CD4-positive, alpha-beta T cell treated with Interferon alpha-2 for 1 hour (primary cell): ENCODE data around the gene USP2.

Experiments
- DNase-seq, 2 donors: peaks; one replicate each; pipeline ENCODE4 v3.0.0-alpha.2; 2020 to 2022

The USP2 gene

DNA sequence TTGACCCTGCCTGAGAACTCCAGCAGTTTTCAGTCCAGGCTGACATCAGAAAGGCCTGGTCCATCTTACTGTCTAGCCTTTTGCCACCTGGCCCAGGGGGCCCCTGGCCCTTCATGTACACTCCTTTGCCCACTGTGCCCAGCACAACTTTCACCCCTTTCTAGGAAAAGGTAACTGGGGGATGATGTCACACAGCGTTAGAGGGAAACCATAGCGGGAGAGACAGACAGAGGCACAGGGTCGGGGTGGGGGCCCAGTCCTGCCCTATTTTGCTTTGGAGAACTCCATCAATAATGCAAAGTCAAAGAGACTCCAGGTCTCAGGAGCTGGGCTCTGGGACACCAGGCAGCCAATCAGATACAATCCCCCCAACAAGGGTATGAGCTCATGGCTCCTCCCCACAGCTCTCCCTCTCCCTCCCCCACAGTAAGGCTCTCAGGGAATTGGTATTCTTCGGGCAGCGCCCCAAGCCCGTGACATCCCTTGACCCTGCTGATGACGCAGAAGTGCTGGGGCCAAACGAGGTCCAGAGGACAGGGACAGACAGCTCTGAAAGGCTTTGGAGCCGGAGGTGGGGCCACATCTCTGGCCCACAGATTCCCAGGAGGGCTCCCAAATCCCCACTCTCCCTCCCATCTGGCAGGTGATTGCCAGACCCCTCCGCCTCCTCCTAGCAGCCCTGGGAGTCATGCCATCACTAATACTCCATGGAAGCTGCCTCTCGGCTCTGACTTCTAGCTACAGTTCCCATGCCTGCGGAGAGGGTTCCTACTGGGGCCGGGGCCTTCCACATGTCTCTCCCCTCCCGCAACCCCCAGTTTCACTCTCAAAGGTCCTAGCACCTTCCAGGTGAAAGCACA lies 5.9 kb downstream of the USP2 start:
- DNase-seq = no peak

DNA sequence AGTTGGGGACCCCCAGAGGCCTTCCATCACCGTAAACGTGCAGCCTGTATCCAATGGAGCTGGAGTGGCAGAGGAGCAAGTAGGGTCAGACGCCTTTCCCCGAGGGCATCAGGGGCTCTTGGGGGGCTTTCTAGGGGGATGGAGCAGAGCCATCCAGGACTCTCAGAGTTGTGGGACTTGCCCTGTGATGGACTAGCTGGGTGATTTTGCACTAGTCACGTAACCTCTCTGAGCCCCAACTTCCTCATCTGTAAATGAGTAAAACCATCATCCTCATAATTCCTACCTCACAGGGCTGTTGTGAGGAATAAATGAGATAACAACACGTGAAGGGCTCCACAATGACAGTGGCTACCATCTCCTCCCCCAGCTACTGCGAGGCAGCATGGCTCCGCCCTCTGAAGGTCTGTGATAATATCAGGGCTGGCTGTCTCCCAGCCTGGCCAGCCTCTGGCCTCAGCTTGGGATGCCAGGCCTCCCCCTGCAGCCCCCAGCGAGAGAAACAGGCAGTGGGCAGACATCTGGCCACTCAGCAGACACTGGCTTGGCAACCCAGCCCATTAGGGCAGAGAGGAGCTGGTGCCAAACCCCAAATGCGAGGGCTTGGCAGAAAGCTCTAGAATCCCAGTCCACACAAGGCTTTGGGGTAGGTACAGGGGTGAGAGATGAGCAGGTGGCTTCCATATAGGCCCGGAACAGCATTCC lies 6.7 kb downstream of the USP2 start:
- DNase-seq = no peak

DNA sequence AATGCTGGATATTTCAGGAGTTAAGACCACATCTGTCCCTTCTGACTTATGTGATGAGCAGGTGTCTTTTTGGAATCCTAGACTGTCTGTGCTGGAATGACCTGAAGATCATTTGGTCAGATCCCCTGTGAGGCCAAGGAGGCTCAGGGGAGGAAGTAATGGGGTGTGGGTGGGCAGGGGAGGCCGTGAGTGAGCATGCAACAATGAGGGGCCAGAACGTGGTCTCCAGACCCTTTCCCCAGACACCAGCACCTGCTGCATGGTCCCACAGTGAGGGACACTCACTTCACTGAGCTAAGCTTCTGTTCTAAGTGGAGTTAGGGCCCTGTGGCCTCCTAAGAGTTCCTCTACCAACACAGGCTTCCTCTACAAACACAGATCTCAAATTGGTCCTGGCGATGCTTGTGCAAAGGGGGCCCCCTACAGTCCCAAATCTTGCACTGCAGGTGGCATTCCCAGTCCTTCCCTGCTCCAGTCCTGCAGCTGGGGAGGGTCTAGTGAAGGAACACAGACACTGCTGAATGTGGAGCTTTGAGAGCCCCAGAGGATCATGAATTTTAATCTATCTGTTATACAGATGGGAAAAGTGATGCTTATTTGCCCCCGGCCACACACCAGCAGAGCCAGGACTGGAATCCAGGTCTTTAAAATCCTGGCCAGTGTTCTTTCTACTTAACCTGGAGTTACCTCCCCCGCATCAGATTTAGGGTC lies 7.4 kb downstream of the USP2 start:
- peak; percentile 26 to 57 for DNase-seq

DNA sequence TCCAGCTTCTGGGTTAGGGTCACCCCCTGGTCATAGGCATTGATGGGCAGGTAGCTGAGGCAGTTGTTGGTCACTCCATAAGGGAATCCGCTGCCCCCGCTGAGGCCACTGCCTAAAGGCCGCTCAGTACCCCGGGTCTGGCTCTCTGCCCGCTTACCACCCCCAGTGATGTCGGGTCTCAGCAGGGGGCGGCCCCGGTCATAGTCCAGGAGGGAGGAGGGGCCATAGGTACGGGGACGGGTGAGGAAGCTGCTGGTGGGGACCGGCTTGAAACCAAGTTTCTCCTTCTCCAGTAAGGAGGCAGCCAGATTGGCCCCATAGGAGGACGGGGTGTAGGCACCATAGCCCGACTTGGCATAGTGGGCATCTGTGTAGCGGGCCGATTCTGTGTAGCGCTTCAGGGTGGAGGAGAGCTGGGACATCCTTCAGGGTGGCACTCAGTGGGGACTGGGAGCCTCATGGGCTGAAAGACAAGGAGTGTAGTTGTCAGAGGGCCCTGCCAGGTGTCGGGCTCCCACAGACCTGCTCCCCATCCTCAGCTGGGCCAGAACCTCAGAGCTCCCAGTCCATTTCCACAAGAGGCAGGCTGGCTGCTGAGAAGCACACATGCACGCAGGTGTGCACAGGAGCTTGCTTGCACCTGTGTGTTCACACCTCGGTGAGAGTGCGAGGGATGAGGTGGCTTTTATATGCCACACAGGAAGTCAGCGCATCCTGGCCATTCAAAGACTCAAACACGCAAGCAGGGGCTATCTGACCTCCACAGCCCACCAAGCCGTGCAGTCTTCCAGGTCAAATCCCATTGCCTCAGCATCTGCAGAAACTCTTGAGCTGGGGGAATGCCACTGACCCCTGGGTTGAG lies 8.2 kb downstream of the USP2 start:
- DNase-seq = no peak

DNA sequence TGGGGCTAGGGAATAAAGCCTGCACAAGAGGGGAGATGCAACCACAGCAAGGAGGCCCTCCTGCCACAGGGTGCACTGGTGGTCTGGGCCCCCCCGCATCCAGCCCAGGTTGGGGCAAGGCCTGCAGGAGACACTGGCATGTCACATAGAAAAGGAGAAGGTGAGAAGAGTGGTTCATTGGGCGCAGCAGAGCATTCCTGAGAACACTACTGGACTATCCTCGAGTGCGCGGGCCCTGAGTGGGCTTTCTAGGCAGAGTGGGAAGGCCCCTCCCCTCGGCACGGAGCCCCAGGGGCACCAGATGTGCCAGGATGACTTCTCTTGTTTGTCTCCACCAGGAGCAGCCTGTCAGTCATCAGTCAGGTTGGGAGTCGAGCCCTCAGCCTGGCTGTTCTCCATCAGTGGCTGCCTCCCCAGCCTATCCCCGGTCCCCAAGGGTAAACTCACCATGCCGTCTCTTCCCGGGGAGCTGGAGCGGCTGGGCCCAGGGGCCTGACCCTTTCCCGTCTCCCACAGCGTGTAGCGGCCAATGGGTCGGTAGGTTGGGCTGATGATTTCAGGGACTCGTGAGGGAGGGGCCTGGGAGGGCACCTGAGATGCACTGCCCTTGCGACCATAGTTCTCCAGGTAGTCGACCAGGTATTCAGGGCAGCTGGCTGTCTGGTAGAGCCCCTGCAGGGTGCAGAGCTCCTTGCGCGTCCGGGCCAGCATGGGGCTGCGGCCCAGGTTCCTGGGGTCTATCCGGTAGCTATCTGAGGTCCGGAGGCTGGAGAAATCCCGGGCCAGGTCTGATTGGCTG lies 9.0 kb downstream of the USP2 start:
- DNase-seq = no peak

DNA sequence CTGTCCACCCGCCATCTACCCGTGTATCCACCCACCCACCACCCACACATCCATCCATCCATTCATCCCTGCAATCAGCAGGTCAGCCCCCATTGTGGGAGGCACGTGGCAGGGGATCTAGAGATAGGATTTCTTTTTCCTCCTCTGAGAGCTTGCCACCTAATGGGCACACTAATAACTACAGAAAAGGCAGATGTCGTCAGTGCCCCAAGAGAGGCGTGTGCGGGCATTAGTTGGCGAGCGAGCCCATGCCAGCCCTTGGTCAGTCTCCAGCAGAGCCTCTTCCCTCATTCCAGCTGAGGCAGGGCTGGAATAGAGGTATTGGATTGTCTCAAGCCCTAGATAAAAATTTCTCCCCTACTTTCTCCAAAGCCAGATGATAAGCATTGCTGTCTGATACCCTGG lies 9.7 kb downstream of the USP2 start:
- DNase-seq = no peak

DNA sequence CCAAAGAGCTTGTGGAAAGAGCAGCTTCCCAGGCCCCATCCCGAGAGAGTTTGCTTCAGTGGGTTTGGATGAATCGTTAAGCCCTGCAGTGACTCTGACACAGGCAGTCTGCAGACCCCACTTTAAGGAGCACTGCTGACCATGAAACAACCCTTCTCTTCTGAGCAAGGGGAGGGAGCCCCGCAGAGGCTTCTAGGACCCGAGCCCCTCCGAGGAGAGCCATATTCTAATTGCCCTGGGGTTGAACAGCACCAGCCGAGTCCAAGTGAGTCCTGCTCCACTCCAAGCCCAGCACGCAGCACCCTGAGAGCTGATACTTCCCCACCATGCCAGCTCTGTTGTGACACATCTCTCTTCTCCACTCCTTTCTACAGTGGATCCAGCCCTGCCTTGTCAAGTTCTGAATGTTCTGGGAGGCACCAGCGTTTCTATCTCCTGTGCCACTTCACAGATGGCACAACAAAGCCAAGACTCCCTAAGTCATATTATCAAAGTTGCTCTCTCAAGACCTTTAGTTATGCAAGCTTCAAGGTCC lies 10.4 kb downstream of the USP2 start:
- DNase-seq = no peak

DNA sequence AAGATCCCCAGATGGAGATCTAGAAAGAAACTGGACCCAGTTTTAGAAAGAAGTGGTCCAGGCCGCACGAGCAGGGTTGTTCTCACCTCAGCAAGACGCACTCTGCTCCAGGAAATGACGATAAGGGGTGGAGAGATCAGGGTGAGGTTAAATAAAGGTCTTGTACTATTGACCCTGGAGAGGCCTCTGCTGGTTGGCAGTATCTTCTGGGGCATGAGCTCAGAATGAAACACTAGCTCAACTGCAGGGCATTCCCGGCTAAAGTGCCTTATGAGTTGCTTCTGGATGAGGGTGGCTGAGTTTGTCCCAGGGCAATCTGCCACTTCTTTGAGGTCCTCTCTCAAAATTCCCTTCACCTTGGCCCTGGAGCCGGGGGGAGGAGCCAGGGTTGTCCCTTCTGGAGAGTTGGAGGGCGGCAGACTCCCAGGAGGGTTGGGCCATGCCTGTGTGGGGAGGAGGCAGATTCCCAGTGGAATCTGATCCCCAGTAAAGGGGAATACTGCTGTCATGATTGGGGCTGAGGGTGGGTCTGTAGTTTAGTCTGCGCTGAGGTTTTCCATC lies 10.9 kb downstream of the USP2 start:
- DNase-seq = peak in 1 of 2 donors; percentile 44

DNA sequence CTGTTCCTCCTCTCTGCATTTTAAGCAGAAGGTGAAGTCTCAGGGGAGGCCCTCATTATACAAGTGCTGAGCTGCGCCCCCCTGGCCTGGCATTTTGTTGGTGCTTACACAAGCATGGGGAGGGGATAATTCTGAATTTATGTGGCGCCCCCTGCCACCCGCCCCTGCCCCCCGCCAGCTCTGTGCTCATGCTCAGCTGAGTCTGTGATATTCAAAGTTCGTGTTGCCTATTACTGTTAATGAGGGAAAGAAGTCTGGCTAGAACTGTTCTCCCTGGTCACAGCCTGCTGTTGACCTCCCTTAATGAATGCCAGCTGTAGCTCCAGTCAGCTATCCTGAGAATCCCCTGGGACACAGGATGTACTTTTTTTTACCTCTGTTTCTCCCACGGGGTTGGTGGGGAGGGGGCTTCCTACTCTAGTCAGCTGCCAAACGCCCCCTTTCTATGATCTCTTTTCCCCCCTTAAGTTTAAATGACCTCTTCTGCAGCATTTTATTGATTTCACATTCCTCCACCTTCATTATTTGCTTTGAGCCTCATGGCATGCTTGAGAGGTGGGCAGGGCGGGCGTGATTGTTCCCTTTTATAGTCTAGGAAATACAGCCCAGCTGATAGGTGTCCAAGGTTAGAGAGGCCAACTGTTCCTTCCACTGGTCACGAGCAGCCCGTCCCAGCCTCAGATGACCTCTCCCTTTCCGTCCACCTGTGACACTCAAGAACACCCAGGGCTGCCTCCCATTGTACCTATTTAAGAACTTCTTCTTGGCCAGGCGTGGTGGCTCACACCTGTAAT lies 12.2 kb downstream of the USP2 start:
- DNase-seq = no peak

DNA sequence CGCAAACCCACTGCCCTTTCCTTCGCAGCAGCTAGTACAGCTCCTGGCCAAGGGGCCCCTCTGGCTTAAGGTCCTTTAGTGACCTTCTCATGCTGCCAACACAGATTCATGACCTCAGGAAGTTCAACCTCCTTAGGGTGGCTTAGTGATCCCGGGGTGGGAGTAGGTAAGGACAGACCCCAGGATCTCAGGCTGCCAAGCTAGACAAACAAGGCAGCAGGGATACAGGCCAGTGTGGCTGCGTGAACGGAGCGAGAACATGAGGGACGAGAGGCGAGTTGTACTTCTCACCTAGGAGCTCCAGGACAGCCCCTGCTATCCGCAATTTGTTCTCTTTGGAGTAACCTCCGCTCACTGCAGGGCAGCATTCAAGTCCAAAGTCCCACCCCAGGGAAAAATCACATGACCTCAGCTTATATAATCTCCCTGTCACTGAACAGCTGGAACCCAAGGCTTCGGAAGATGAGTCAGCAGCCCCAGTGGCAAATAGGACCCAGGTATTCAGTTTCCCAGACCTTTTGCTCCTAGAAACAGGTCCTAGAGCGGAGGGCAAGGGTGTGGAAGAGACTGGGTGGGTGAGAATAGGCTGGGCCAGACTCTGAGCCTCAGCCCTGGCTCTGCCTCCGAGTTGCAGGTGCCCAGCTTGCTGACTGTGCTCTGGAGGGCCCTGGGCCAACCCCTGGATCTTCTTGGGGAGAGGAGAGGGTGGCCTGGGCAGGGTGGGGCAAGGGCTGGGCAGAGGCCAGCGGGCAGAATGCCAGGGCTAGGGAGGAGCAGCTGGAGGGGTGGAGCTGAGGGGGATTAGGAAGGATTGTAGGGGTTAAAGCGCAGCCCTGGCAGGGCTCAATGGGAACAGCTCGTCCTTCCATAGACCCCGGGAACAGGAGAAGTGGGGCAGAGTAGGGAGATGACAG lies 13.1 kb downstream of the USP2 start:
- no peak for DNase-seq

DNA sequence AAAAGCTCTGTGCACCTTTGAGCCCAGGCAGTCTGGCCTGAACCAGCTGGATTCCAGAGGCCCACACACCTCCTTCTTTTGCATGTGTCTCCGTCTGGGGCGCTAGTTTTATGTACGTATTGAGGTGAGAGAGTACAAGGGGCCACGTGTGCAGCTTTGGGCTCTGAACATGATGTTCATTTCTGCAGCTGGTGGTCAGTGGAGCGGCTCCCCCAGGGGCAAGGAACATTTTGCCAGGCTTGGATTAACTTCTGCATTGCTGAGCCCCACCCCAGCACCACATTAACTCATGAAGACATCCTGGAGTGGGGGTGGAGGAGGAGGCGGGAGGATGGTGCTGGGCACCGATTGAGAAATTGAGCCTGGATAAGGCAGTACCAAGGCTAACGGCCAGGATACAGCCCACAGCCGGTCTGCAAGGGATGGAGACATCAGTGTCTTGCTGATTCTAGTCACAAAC lies 13.8 kb downstream of the USP2 start:
- DNase-seq = no peak

DNA sequence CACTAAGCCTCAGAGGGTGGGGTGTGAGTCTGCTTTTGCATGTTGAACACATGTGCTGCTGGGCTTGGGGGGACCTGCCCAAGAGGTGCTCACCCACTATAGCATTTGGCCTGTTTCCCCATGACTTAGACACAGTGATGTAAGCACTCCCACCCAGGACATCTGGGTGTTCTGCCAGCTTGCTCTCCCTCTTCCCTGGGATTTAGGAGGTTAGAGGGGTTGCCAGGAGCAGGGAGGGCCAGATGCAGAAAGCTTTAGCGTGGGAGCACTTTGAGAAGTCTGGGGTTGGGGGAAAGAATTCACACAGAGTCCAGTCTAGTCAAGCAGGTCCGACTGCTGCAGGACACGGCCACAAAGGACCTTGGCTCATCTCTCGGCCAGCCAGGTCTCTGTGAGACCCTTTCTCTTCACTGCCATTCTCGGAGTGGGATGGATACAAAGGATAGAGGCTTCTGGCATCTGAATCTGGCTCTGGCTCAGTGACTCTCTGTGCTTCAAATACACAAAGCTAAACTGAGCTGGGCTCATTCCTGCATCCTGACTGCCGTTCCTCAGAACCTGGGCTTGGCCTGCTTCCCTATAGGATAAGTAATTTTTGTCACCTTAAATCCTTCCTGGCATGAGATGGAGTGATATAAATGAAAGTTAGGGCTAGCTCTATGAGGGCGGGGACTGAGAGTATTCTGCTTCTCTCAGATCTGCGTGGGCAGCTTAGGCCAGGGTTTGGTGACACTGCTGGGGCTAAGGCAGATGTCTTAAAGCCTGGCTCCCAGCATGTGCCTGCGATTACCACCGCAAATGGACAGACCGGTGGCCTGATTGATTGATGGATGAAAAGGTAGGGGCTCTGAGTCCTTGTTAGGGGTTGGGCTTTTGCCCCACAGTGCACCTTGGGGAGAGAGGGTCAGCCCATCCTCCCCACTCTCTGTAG lies 14.5 kb downstream of the USP2 start:
- DNase-seq = no peak

DNA sequence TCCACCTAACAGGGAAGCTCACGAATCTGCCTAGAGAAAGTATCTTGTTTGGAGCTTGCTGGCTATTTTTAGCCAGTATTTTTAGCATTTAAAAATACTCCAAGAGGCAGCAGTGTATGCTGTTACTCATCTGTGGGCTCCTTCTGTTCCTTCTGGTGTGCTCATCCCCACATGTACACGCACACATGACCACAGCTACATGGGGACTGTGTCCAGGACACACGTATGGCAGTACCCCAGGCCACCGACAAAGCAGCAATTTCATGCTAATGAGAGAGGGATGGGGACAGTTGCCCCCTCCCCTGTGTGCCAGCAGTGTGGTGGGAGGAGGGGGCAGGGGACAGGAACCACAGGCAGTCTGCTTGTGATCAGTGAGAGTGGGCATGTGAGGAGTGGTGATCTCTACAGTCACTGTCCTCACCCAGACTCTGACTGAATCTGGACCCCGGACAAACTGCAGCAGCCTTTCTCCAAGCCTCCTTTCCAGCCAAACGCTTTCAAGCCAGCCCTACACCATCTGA lies 16.4 kb downstream of the USP2 start:
- no peak for DNase-seq

DNA sequence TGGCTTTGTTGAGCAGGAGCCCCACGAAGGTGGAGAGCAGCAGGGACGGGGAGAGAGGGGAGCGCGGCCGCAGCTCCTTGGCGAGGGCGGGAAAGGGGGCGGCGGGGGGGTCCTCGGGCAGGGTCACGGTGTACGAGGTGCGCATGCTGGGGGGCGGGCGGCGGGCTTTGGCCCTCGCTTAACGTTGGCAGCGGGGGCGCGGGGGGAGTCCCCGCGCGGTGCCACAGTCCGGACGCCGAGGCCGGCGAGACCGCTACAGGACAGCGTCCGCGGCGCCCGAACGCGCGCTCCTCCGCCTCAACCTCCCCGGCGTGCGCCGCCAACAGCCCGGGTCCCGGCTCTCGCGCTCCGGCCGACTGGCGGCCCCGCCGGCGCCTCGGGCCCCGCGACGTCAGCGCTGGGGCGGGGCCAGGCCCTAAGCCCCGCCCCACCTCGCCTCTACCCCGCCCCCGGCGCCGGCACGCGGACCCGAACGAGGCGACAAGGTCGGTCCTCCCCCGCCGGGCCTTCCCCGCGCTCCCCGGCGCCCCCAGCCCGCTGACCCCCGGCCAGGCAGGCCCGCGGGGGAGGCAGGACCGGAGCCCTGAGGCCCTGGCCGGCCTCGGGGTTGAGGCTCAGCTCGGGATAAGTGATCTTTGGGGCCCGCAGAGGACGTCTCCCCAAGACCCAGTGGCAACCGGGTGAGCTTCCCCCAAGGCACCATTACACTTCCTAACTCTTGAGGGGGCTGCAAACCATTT lies 17.5 kb downstream of the USP2 start:
- peak; percentile 52 to 70 for DNase-seq

DNA sequence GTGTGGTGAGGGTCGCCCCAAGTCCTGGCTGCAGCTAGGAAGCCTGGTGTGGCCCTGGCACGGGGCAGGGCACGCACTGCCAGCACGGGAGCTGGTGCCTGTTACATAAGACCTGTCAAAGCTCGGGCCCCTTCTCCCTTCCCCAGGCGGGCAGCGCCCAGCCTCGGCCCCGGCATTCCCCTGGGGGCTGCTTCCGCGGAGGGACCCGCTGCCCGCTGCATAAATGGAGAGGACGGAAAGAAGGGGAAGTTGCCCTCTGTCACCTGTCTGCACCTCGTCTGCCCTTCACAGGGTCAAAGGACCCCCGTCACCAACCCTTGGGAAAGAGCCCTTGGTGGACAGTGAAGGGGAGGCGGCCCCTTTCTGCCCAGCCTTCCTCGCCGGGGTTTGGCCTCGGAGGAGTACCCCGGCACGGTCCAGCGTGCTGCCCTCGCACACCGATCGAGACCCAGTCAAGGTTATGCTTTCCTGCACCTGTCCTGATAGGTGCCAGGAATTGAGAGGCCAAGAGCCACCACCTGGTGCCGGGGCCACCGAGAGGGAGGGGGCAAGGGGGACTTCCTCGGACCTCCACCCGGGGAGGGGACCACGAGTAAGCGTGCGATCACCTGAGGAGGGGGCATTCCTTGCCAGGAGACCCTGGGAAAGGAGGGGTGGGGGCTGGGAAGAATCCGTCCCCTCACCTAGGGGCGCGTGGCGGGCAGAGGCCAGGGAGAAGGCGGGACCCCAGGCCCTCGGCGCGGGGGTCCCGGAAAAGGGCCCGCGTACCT lies 18.2 kb downstream of the USP2 start:
- DNase-seq = no peak

DNA sequence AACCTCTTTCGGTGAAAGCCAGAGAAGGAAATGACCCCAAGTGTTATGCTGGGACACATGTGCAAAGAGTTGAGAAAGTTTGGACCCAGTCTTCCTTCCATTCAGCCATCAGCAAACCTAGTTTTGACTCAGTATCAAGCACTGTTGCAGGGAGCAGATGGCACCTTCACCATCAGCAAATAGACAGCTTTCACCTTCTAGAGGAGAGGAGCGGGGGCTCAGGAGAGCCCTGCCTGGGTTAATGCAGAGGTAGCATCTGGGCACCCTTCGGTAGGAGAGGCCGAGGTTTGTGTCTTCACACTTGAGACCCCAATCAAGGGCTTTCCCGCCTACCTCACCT lies 18.8 kb downstream of the USP2 start:
- DNase-seq = no peak
